GM12892 (cell line): ENCODE data around the gene MICAL2.
A peak's percentile ranks its signal among the peaks of the same experiment; 100 is the strongest.

Experiments used
- DNase-seq: peaks from one replicate; pipeline ENCODE4 v3.0.0; 2011; ENCODE audit not compliant: insufficient read length
- FAIRE-seq: peaks from 2 replicates; lab custom pipeline; 2011; peaks lifted over from hg19 to GRCh38; lab: Jason Lieb, UNC
- POLR2A ChIP-seq: IDR thresholded peaks from 2 replicates; pipeline ENCODE4 v1.6.1; 2011; ENCODE audit warnings: low read depth, low read length, control low read depth
- POLR2AphosphoS5 ChIP-seq: IDR thresholded peaks from 2 replicates; pipeline ENCODE4 v1.6.1; 2011; ENCODE audit warnings: low read depth, low read length, control low read depth
- TAF1 ChIP-seq: IDR thresholded peaks from 2 replicates; pipeline ENCODE4 v1.6.1; 2011; ENCODE audit warnings: low read depth, mild to moderate bottlenecking, control low read depth, low read length, borderline replicate concordance

MICAL2 gene

GRCh38 chr11:12165237-12165875 lies 55.0 kb downstream of the MICAL2 start:
- no peak for TF ChIP-seq POLR2A
- no peak for TF ChIP-seq TAF1
- no peak for TF ChIP-seq POLR2AphosphoS5
- DNase-seq, result no peak
- no peak for FAIRE-seq

GRCh38 chr11:12166299-12167060 lies 56.1 kb downstream of the MICAL2 start:
- no peak for FAIRE-seq
- DNase-seq, result no peak
- no peak for TF ChIP-seq POLR2AphosphoS5
- TF ChIP-seq POLR2A, result no peak
- no peak for TF ChIP-seq TAF1

GRCh38 chr11:12167061-12168000 lies 56.9 kb downstream of the MICAL2 start:
- FAIRE-seq (no peak), DNase-seq (no peak)
- TF ChIP-seq POLR2AphosphoS5 (no peak), TAF1 (no peak), POLR2A (no peak)

GRCh38 chr11:12168114-12168513 lies 57.7 kb downstream of the MICAL2 start:
- no peak for TF ChIP-seq TAF1
- TF ChIP-seq POLR2A, result no peak
- no peak for TF ChIP-seq POLR2AphosphoS5
- FAIRE-seq (peak; percentile 9), DNase-seq (no peak)

- DNase-seq (no peak), FAIRE-seq (no peak)
- TF ChIP-seq POLR2AphosphoS5, result no peak
- no peak for TF ChIP-seq POLR2A
- no peak for TF ChIP-seq TAF1
These were observed 59.4 kb downstream of the MICAL2 start for GRCh38 chr11:12169822-12170221.

- FAIRE-seq (no peak), DNase-seq (no peak)
- TF ChIP-seq POLR2AphosphoS5, result no peak
- TF ChIP-seq TAF1, result no peak
These were observed 60.1 kb downstream of the MICAL2 start for GRCh38 chr11:12170501-12170900.

- FAIRE-seq, result no peak
- no peak for DNase-seq
- no peak for TF ChIP-seq TAF1
- no peak for TF ChIP-seq POLR2A
- no peak for TF ChIP-seq POLR2AphosphoS5
These were observed 60.6 kb downstream of the MICAL2 start for GRCh38 chr11:12170984-12171383.

- no peak for TF ChIP-seq TAF1
- TF ChIP-seq POLR2AphosphoS5, result no peak
- TF ChIP-seq POLR2A, result no peak
- DNase-seq (no peak), FAIRE-seq (no peak)
These were observed 61.5 kb downstream of the MICAL2 start for GRCh38 chr11:12171921-12172320.

GRCh38 chr11:12172493-12173013 lies 62.2 kb downstream of the MICAL2 start:
- FAIRE-seq (no peak), DNase-seq (no peak)
- no peak for TF ChIP-seq TAF1
- TF ChIP-seq POLR2AphosphoS5, result no peak
- TF ChIP-seq POLR2A, result no peak

GRCh38 chr11:12173111-12173510 lies 62.7 kb downstream of the MICAL2 start:
- TF ChIP-seq POLR2A (no peak), TAF1 (no peak), POLR2AphosphoS5 (no peak)
- no peak for DNase-seq
- no peak for FAIRE-seq

- FAIRE-seq (no peak), DNase-seq (no peak)
These were observed 63.7 kb downstream of the MICAL2 start for GRCh38 chr11:12174128-12174476.

More at GRCh38 chr11:12174128-12174476, 63.7 kb downstream of the MICAL2 start:
- no peak for TF ChIP-seq TAF1
- TF ChIP-seq POLR2A, result no peak
- no peak for TF ChIP-seq POLR2AphosphoS5
